Measurements from ENCODE around the gene ERO1B. TPM values are rescaled to one million over a fixed set of nuclear protein-coding genes. Genes with fewer than 3 reads are reported as not detected.
"Not testable (repeated sequence)": the region's sequence is repeated elsewhere in the genome, so short reads cannot be mapped to it uniquely, and the experiment has no call there.

Gene ERO1B
- total and polyA plus RNA-seq, 8 donors: 84.5 to 225 (median 100) TPM

DNA sequence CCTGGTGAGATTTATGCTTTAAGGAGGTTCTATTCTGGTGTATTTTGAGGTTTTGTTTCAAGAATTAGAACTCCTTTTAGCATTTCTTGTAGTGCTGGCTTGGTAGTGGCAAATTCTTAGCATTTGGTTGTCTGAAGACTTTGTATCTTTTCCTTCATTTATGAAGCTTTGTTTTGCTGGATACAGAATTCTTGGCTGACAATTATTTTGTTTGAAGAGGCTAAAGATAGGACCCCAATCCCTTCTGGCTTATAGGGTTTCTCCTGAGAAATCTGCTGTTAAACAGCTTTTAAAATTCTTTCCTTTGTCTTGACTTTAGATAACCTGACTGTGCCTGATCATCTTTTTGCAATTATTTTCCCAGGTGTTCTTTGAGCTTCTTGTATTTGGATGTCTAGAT is 80.8 kb downstream of the ERO1B start:
- Histone ChIP-seq H3K27me3 (no peaks in the 10 kb centered on the region), H3K36me3 (no peaks in the 10 kb centered on the region), H3K4me1 (no peaks in the 10 kb centered on the region), H3K4me3 (no peak overlapping the region), H3K27ac (no peak overlapping the region), H3K9me3 (peaks cover 0 to 21% (median 0%) of the 10 kb centered on the region in 4 donors)
- TF ChIP-seq, protein P1, sequence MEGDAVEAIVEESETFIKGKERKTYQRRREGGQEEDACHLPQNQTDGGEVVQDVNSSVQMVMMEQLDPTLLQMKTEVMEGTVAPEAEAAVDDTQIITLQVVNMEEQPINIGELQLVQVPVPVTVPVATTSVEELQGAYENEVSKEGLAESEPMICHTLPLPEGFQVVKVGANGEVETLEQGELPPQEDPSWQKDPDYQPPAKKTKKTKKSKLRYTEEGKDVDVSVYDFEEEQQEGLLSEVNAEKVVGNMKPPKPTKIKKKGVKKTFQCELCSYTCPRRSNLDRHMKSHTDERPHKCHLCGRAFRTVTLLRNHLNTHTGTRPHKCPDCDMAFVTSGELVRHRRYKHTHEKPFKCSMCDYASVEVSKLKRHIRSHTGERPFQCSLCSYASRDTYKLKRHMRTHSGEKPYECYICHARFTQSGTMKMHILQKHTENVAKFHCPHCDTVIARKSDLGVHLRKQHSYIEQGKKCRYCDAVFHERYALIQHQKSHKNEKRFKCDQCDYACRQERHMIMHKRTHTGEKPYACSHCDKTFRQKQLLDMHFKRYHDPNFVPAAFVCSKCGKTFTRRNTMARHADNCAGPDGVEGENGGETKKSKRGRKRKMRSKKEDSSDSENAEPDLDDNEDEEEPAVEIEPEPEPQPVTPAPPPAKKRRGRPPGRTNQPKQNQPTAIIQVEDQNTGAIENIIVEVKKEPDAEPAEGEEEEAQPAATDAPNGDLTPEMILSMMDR (IDR thresholded peaks at IDR 0.05): no peak
- FAIRE-seq (no peak), DNase-seq (no peak), ATAC-seq (no peak)
- intact Hi-C loops (cut with DNase I): no loop called here

DNA sequence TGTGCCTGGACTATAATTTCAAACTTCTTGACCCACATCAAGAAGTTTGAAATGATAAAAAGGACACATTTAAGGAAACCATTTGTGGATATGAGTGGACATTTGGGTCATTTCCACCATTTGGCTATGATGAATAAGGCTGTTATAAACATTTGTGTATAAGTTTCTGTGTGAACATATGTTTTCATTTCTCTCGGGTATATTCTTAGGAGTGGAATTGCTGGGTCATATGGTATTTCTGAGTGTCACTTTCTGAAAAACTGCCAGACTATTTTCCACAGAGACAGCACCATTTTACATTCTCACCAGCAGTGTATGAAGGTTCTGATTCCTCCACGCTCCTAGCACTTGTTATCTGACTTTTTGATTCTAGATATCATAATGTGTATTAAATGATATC is 88.6 kb downstream of the ERO1B start:
- Histone ChIP-seq H3K4me3 (no peak overlapping the region), H3K9me3 (peaks cover 0 to 9% (median 0%) of the 10 kb centered on the region in 4 donors), H3K27me3 (no peaks in the 10 kb centered on the region), H3K4me1 (no peaks in the 10 kb centered on the region), H3K27ac (no peak overlapping the region), H3K36me3 (no peaks in the 10 kb centered on the region)
- FAIRE-seq: no peak
- DNase-seq: no peak
- no peak for ATAC-seq
- intact Hi-C loops (cut with DNase I): no loop called here
- WGBS, 2 donors: 80 to 82% methylated on average over 2 of the region's 2 CpGs
- TF ChIP-seq, protein P1 (IDR thresholded peaks at IDR 0.05): no peak

- H3K4me3 ChIP-seq; H3K36me3 ChIP-seq; intact Hi-C loops (cut with DNase I); H3K9me3 ChIP-seq; H3K27ac ChIP-seq; H3K4me1 ChIP-seq; H3K27me3 ChIP-seq; DNase-seq; FAIRE-seq; ATAC-seq: not testable (repeated sequence)
- 86 to 98% methylated on average over 1 of the region's 1 CpG for WGBS, 2 donors
Observed at GRCh38 chr1:236188084-236188483, 93.7 kb downstream of the ERO1B start.

GRCh38 chr1:236186471-236186870 is 95.3 kb downstream of the ERO1B start:
- intact Hi-C loops (cut with DNase I); H3K27me3 ChIP-seq; H3K9me3 ChIP-seq; H3K4me3 ChIP-seq; H3K4me1 ChIP-seq; H3K36me3 ChIP-seq; DNase-seq; FAIRE-seq; H3K27ac ChIP-seq; ATAC-seq: not testable (repeated sequence)
- WGBS, 2 donors: 98 to 99% methylated on average over 2 of the region's 2 CpGs

DNA sequence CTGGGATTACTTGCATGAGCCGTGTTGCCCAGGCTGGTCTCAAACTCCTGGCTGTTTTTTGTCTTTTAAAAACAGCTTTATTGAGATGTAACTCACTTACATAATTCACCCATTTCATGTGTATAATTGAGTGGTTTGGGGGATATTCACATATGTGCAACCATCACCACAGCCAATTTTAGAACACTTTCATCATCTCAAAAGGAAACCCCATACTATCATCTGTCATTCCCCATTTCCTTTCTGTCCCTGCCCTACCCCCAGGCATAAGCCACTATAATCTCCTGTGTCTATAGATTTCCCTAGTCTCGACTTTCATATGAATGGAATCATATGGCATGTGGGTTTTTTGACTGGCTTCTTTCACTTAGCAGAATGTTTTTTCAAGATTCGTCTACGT is 96.1 kb downstream of the ERO1B start:
- FAIRE-seq (no peak), DNase-seq (no peak), ATAC-seq (no peak)
- no peaks in the 10 kb centered on the region for H3K4me1 ChIP-seq
- intact Hi-C loops (cut with DNase I): no loop called here
- WGBS, 2 donors: 82 to 91% methylated on average over 4 of the region's 4 CpGs
- H3K9me3 ChIP-seq: no peaks in the 10 kb centered on the region
- TF ChIP-seq, protein P1 (IDR thresholded peaks at IDR 0.05): no peak
- no peak overlapping the region for H3K27ac ChIP-seq
- no peaks in the 10 kb centered on the region for H3K36me3 ChIP-seq
- no peaks in the 10 kb centered on the region for H3K27me3 ChIP-seq
- H3K4me3 ChIP-seq: no peak overlapping the region

DNA sequence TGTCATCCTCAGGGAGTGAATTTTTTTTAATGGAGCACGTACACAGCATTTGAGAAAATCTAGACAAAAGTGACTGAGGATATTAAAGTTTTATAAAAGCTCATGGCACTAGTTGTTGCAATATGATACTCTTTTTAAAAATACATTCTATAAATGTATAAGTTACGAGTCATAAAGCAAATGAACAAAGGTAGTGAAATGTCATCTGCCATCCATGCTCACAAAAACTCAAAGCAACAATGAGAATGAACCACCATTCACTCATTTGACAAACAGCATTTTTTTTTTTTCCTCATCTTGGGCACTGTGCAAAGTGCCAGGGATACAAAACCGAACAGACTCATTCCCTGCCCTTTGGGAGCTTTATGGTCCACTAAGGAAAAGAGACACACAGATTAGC is 100.7 kb downstream of the ERO1B start:
- H3K4me1 ChIP-seq: peaks cover 0 to 4% (median 0%) of the 10 kb centered on the region in 3 donors
- H3K9me3 ChIP-seq: no peaks in the 10 kb centered on the region
- intact Hi-C loops (cut with DNase I): no loop called here
- DNase-seq (no peak), FAIRE-seq (no peak), ATAC-seq (no peak)
- WGBS, 2 donors: 89 to 95% methylated on average over 3 of the region's 3 CpGs
- H3K27ac ChIP-seq: no peak overlapping the region
- no peaks in the 10 kb centered on the region for H3K27me3 ChIP-seq
- no peak overlapping the region for H3K4me3 ChIP-seq
- TF ChIP-seq, protein P1 (IDR thresholded peaks at IDR 0.05): no peak
- H3K36me3 ChIP-seq: no peaks in the 10 kb centered on the region

Data from pancreas (tissue), 10 donors.